ENCODE data around the gene CSTA.

DNA sequence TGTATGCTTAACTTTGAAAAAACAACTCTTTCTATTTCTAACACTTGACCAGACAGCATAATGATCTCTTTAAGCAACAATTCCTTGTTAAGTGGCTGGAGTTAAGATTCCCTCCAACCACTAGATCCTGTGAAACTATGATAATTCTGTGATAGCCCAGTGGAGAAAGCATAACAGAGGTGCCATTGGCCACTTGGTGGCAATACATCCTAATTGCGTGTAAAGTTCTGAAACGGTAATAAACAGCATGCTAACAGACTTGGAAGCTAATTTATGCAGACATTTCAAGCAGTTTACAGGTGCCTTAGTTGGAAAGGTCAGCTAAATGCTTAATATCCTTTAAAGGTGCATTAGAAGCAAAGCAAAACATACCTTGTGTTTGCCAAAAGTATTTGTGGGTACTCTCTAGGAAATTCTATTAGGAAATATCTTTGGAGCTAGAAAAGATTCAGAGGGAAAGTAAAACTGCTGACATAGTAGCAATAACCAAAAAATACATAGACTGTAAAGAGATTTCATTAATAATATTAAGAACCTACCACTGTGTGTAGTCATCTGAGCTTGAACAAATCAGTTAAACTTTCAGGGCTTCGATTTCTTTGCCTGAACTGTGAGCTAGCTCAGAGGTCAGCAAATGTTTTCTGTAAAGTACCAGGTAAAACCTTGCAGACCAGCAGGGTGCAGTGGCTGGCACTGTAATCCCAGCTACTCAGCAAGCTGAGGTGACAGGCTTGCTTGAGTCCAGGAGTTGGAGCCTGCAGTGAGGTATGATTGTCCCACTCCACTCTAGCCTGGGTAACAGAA is 19.0 kb upstream of the CSTA start:
- TF ChIP-seq SUZ12 (IDR thresholded peaks at IDR 0.05; ENCODE audit: extremely low read depth, insufficient read depth, insufficient read length) = no peak
- no peak for TF ChIP-seq ZNF274 (IDR thresholded peaks at IDR 0.05; ENCODE audit: low read depth, low read length)
